CD14-positive monocyte (primary cell): ENCODE measurements around the gene SYTL3. TPM values are rescaled to one million over a fixed set of nuclear protein-coding genes. Genes with fewer than 3 reads are reported as not detected.

Experiments
- DNase-seq, 3 donors: peaks; one replicate each; pipeline ENCODE4 v3.0.0-alpha.2; 2011 to 2022
- H2AFZ ChIP-seq: 2 replicates; pipeline ENCODE4 v1.6.0; 2012; ENCODE audit warnings: mild to moderate bottlenecking, low read depth, low read length, inconsistent platforms; ENCODE audit not compliant: insufficient read depth, poor library complexity, severe bottlenecking
- H3K27ac ChIP-seq, 2 donors: 1 replicate in 1 of 2; 2 replicates in 1 of 2; pipeline ENCODE4 v1.5.1; 2012 to 2013; ENCODE audit warnings: low read length in 2 of 2, control low read depth in 1 of 2, inconsistent platforms in 1 of 2, low read depth in 1 of 2, mild to moderate bottlenecking in 1 of 2
- H3K27me3 ChIP-seq, 2 donors: one replicate each; pipeline versions ENCODE4 v1.6.0 to v1.6.1; 2011 to 2013; ENCODE audit warnings: low read length in 2 of 2; ENCODE audit not compliant: control insufficient read depth in 2 of 2, insufficient read depth in 2 of 2
- H3K36me3 ChIP-seq, 2 donors: replicated peaks in 1 of 2; 1 replicate in 1 of 2; 2 replicates in 1 of 2; pipeline versions ENCODE4 v1.5.1 to v1.6.1; 2012 to 2013; ENCODE audit warnings: low read length in 2 of 2, control low read depth in 1 of 2, inconsistent platforms in 1 of 2, mild to moderate bottlenecking in 1 of 2; ENCODE audit not compliant: insufficient read depth in 2 of 2, control insufficient read depth in 1 of 2
- H3K4me1 ChIP-seq, 2 donors: 1 replicate in 1 of 2; 2 replicates in 1 of 2; pipeline versions ENCODE4 v1.5.1 to v1.6.1; 2012 to 2013; ENCODE audit warnings: low read length in 2 of 2, control low read depth in 1 of 2, inconsistent platforms in 1 of 2, mild to moderate bottlenecking in 1 of 2, moderate library complexity in 1 of 2; ENCODE audit not compliant: insufficient read depth in 2 of 2, control insufficient read depth in 1 of 2
- H3K4me2 ChIP-seq: replicated peaks from 2 replicates; pipeline ENCODE3; 2012; ENCODE audit warnings: low read length, moderate library complexity, mild to moderate bottlenecking; ENCODE audit not compliant: poor library complexity, severe bottlenecking; ENCODE audit errors: extremely low read depth
- H3K4me3 ChIP-seq, 3 experiments: fragments of 200-600 bp in 1 of 3; sonication (generic) in 1 of 3; replicated peaks in 1 of 3; 1 replicate in 2 of 3; 2 replicates in 1 of 3; pipeline ENCODE4 v1.5.1; 2011 to 2013; ENCODE audit warnings: low read length in 3 of 3, mild to moderate bottlenecking in 3 of 3, control low read depth in 2 of 3, low read depth in 2 of 3, inconsistent platforms in 1 of 3, moderate library complexity in 1 of 3
- H3K79me2 ChIP-seq: 2 replicates; pipeline ENCODE4 v1.6.0; 2012; ENCODE audit warnings: mild to moderate bottlenecking, control low read depth, inconsistent platforms, low read length, moderate library complexity; ENCODE audit not compliant: insufficient read depth
- H3K9ac ChIP-seq: 2 replicates; pipeline ENCODE4 v1.6.0; 2017; ENCODE audit warnings: low read length, mild to moderate bottlenecking; ENCODE audit not compliant: insufficient read depth, poor library complexity, severe bottlenecking
- H3K9me3 ChIP-seq, 2 donors: replicated peaks in 1 of 2; 1 replicate in 1 of 2; 2 replicates in 1 of 2; pipeline versions ENCODE4 v1.5.1 to v1.6.1; 2012 to 2013; ENCODE audit warnings: low read length in 2 of 2, control low read depth in 1 of 2; ENCODE audit not compliant: control insufficient read depth in 1 of 2, insufficient read depth in 1 of 2
- H4K20me1 ChIP-seq: 2 replicates; pipeline ENCODE4 v1.6.0; 2012; ENCODE audit warnings: mild to moderate bottlenecking, low read length, control low read depth, moderate library complexity; ENCODE audit not compliant: insufficient read depth
- H3K27ac Mint-ChIP-seq, 7 donors: one replicate each; pipeline ENCODE4 v1.8.0; 2020; ENCODE audit warnings: mild to moderate bottlenecking in 7 of 7, mixed read lengths in 7 of 7, moderate library complexity in 6 of 7, inconsistent platforms in 2 of 7
- H3K27me3 Mint-ChIP-seq, 3 donors: one replicate each; pipeline ENCODE4 v1.8.0; 2021 to 2022; ENCODE audit warnings: low read depth in 3 of 3, mild to moderate bottlenecking in 3 of 3, mixed read lengths in 3 of 3, moderate library complexity in 3 of 3, inconsistent platforms in 1 of 3
- H3K36me3 Mint-ChIP-seq, 2 donors: one replicate each; pipeline ENCODE4 v1.8.0; 2020; ENCODE audit warnings: mixed read lengths in 2 of 2, inconsistent platforms in 1 of 2, mild to moderate bottlenecking in 1 of 2
- H3K4me1 Mint-ChIP-seq: one replicate; pipeline ENCODE4 v1.8.0; 2020; ENCODE audit warnings: mild to moderate bottlenecking, mixed read lengths
- H3K4me3 Mint-ChIP-seq, 2 donors: one replicate each; pipeline ENCODE4 v1.8.0; 2020; ENCODE audit warnings: mild to moderate bottlenecking in 2 of 2, mixed read lengths in 2 of 2, moderate library complexity in 1 of 2
- H3K9me3 Mint-ChIP-seq, 7 donors: one replicate each; pipeline ENCODE4 v1.8.0; 2020 to 2022; ENCODE audit warnings: mixed read lengths in 7 of 7, mild to moderate bottlenecking in 6 of 7, moderate library complexity in 6 of 7, inconsistent platforms in 2 of 7
- CTCF ChIP-seq: fragments of 200-600 bp; IDR thresholded peaks from one replicate; pipeline ENCODE4 v1.8.0; 2022; ENCODE audit warnings: antibody characterized with exemption, mild to moderate bottlenecking
- WGBS: methylation state at CpG from one replicate; pipeline ENCODE4 v1.1.5; 2013; ENCODE audit warnings: missing lambda C conversion rate; ENCODE audit not compliant: insufficient coverage; 5-methylcytosine and 5-hydroxymethylcytosine counted together
- intact Hi-C, 2 donors: fragments of 100-400 bp; cut with micrococcal nuclease; formaldehyde crosslinking; loops; one replicate each; pipeline versions ENCODE4 v1.15.0 to v1.15.1; 2023
- polyA plus RNA-seq, 3 donors: library from polyadenylated mRNA; depleted of rRNA in 1 of 3; unstranded in 2 of 3; stranded (reverse) in 1 of 3; fragments of 300-500 nt in 2 of 3; fragments of >200 nt in 1 of 3; fragmentation: Illumina TruSeq in 2 of 3; gene quantifications; 1 replicate in 2 of 3; 2 replicates in 1 of 3; pipeline ENCODE4 v1.2.3, GENCODE V29; 2012 to 2021

Gene SYTL3
- polyA plus RNA-seq, 3 donors = 14.6 to 18.7 (median 14.8) TPM

GRCh38 chr6:158624684-158625682 lies 24.9 kb upstream of the SYTL3 start:
- Histone ChIP-seq H3K27me3 (no peaks in the 10 kb centered on the region), H3K79me2 (no peaks in the 10 kb centered on the region), H3K4me3 (no peak overlapping the region), H3K9me3 (no peaks in the 10 kb centered on the region), H3K9ac (no peak overlapping the region), H3K36me3 (peaks cover 79 to 97% of the 10 kb centered on the region in 2 donors), H4K20me1 (peaks cover 14% of the 10 kb centered on the region), H3K4me1 (no peaks in the 10 kb centered on the region), H3K4me2 (no peak overlapping the region), H3K27ac (no peak overlapping the region), H2AFZ (no peak overlapping the region)
- no peaks in the 10 kb centered on the region for H3K9me3 Mint-ChIP-seq
- intact Hi-C loops = no loop called here
- DNase-seq = no peak
- H3K27me3 Mint-ChIP-seq = peaks cover 0 to 2% (median 0%) of the 10 kb centered on the region in 3 donors
- peaks cover 74 to 87% of the 10 kb centered on the region in 2 donors for H3K36me3 Mint-ChIP-seq
- no peaks in the 10 kb centered on the region for H3K4me1 Mint-ChIP-seq
- H3K27ac Mint-ChIP-seq = peak overlapping the region in 3 of 7 donors; percentile 32 to 49 (median 43)
- TF ChIP-seq CTCF = no peak
- 97% methylated on average over 21 of the region's 25 CpGs for WGBS
- H3K4me3 Mint-ChIP-seq = no peak overlapping the region

DNA sequence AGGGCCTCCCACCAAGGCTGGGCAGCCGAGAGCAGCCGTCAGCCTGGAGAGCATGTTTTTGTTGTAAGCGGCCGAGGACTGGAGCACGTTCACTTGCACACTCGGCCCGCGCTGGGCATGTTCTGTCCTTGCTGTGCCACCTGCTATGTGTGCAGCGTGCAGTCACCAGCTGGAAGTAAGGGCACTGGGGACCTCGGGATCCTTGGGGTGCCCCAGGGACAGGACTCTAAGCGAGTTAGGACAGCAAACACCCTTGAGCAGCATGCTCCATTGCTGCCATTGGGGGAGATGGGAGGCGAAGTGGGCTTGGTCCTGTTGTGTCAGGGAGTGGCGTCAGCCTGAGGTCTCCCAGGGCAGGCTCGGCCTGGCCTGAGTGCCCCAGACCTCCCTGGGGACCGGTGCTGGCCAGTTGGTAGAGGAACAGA lies 24.0 kb upstream of the SYTL3 start:
- intact Hi-C loops = no loop called here
- DNase-seq = no peak
- Mint-ChIP-seq H3K27me3 (peaks cover 0 to 2% (median 0%) of the 10 kb centered on the region in 3 donors), H3K4me3 (no peak overlapping the region), H3K27ac (peak overlapping the region in 4 of 7 donors; percentile 7 to 32 (median 16)), H3K36me3 (peaks cover 72 to 88% of the 10 kb centered on the region in 2 donors), H3K4me1 (no peaks in the 10 kb centered on the region), H3K9me3 (no peaks in the 10 kb centered on the region)
- WGBS = 98% methylated on average over 15 of the region's 15 CpGs
- no peak overlapping the region for H3K4me2 ChIP-seq
- peaks cover 78 to 97% of the 10 kb centered on the region in 2 donors for H3K36me3 ChIP-seq
- peak overlapping the region in 1 of 2 donors; percentile 1 for H3K27ac ChIP-seq
- TF ChIP-seq CTCF = no peak
- H3K9ac ChIP-seq = no peak overlapping the region
- no peaks in the 10 kb centered on the region for H3K4me1 ChIP-seq
- no peaks in the 10 kb centered on the region for H3K79me2 ChIP-seq
- H3K27me3 ChIP-seq = no peaks in the 10 kb centered on the region
- no peak overlapping the region for H3K4me3 ChIP-seq
- no peak overlapping the region for H2AFZ ChIP-seq
- H3K9me3 ChIP-seq = no peaks in the 10 kb centered on the region
- peaks cover 18% of the 10 kb centered on the region for H4K20me1 ChIP-seq
